SHP77 treated with DMSO at 0.1 percent for 48 hours (cell line): ENCODE data around the gene ZNF106.
A peak's percentile ranks its signal among the peaks of the same experiment; 100 is the strongest.

ENCODE experiments used
- DNase-seq: peaks from one replicate; lab custom pipeline; 2025; lab: John Stamatoyannopoulos, UW

The ZNF106 gene

GRCh38 chr15:42367041-42367440, 123.9 kb downstream of the ZNF106 start:
- no peak for DNase-seq

- DNase-seq: no peak
These were observed 124.9 kb downstream of the ZNF106 start for GRCh38 chr15:42365921-42366550.

GRCh38 chr15:42364529-42364928, 126.4 kb downstream of the ZNF106 start:
- peak; percentile 23 for DNase-seq

- DNase-seq: no peak
These were observed 127.0 kb downstream of the ZNF106 start for GRCh38 chr15:42363942-42364341.

- no peak for DNase-seq
These were observed 127.5 kb downstream of the ZNF106 start for GRCh38 chr15:42363487-42363886.
